ENCODE data around the gene ZNF683. TPM values are rescaled to one million over a fixed set of nuclear protein-coding genes. Genes with fewer than 3 reads are reported as not detected.

ZNF683 gene
- total and polyA plus RNA-seq, 10 of the 15 experiments (the other 5 are each of a cell fraction or from before 2014, with no cell fraction given): not detected

DNA sequence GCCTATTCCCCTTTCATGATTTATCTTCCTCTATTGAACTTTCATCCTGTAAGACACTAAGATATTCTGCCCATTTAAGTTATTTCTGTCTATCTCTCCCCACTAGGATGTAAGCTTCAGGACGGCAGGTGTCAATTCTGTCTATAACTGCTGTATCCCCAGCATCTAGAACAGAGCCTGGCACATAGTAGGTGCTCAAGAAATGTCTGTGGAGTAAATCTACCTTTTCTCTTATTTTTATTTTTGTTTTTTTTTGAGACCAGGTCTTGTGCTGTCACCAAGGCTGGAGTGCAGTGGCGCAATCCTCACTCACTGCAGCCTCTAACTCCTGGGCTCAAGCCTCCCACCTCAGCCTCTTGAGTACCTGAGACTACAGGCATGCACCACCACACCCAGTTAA lies 49.2 kb downstream of the ZNF683 start:
- no TSS peak for BruUV-seq (replicated peaks)
- peaks cover 15% of the 10 kb centered on the region for H3K4me1 ChIP-seq (ENCODE audit: control insufficient read depth, insufficient read depth, low read length)
- no peak overlapping the region for H3K4me3 ChIP-seq
- FAIRE-seq (no peak), ATAC-seq (no peak), DNase-seq (ENCODE audit: low read depth, low spot score) (no peak)
- in situ Hi-C loops (cut with MboI) (loop anchor here (5.0 kb wide), 2 partner anchors 36 to 151 kb away; partner anchors contain the start of gene ZNF593OS), intact Hi-C loops (cut with micrococcal nuclease; ENCODE audit: unreplicated experiment) (loop anchor here (5.0 kb wide), 1 partner anchor 156 kb away; the partner anchor contains the start of genes C1orf232 and ZNF593)
- H3K27me3 ChIP-seq (replicated peaks in 1 of 2; ENCODE audit: control insufficient read depth in 2 of 2, insufficient read depth in 2 of 2, low read length in 1 of 2): no peaks in the 10 kb centered on the region
- no peak overlapping the region for H3K9ac ChIP-seq (ENCODE audit: control insufficient read depth, insufficient read depth, low read length)
- H3K9me3 ChIP-seq (replicated peaks; ENCODE audit: control insufficient read depth, insufficient read depth, low read length): no peaks in the 10 kb centered on the region
- 100% methylated on average over 2 of the region's 2 CpGs for WGBS (ENCODE audit: insufficient coverage, insufficient replicate concordance, low lambda C conversion rate, missing lambda C conversion rate)
- H2AFZ ChIP-seq (ENCODE audit: control insufficient read depth, low read depth, low read length): no peak overlapping the region
- TF ChIP-seq NFYB (IDR thresholded peaks at IDR 0.05; ENCODE audit: insufficient read depth, low read depth, low read length) (no peak), PML (IDR thresholded peaks at IDR 0.05; ENCODE audit: low read length) (no peak), STAT3 (IDR thresholded peaks at IDR 0.05; ENCODE audit: low read depth, low read length) (no peak), MLLT1 (IDR thresholded peaks at IDR 0.05) (no peak), HCFC1 (IDR thresholded peaks at IDR 0.05; ENCODE audit: low read length) (no peak), BMI1 (IDR thresholded peaks at IDR 0.05; ENCODE audit: borderline replicate concordance) (no peak), CBX5 (IDR thresholded peaks at IDR 0.05; ENCODE audit: low read depth) (no peak), ZBTB33 (IDR thresholded peaks at IDR 0.05) (no peak), SRF (IDR thresholded peaks at IDR 0.05; ENCODE audit: low read depth in 2 of 2, low read length in 2 of 2) (no peak)
- CTCF ChIA-PET: interaction anchor here (2.3 to 11.6 kb wide), 4 partner anchors 41 to 94 kb away, joined by 18 to 879 read pairs (median 24); partner anchors contain the start of genes CEP85 and SH3BGRL3
- no peak overlapping the region for H3K27ac ChIP-seq (ENCODE audit: control insufficient read depth, insufficient read depth)
- POLR2A ChIA-PET: interaction anchor here (10.6 kb wide), 1 partner anchor 36 kb away, joined by 253 read pairs; no protein-coding TSS in a partner anchor
- H4K20me1 ChIP-seq (ENCODE audit: control insufficient read depth, insufficient read depth): no peaks in the 10 kb centered on the region
- RAD21 ChIA-PET (ENCODE audit: unreplicated experiment): interaction anchor here (10.4 kb wide), 1 partner anchor 37 kb away, joined by 477 read pairs; no protein-coding TSS in a partner anchor
- peaks cover 16% of the 10 kb centered on the region for H3K79me2 ChIP-seq (ENCODE audit: control insufficient read depth, insufficient read depth, low read length)
- SMC1A ChIA-PET (ENCODE audit: uncharacterized antibody, unreplicated experiment): interaction anchor here (7.6 to 14.9 kb wide), 2 partner anchors 35 to 45 kb away, joined by 119 to 474 read pairs; partner anchors contain the start of gene SH3BGRL3
- H3K4me2 ChIP-seq (ENCODE audit: control insufficient read depth, insufficient read depth): no peak overlapping the region
- peaks cover 0 to 3% of the 10 kb centered on the region in 2 experiments; a peak in 1 of 4 replicates for H3K36me3 ChIP-seq (ENCODE audit: control insufficient read depth in 2 of 2, insufficient read depth in 2 of 2, low read length in 1 of 2)
